HCT116 (cell line): ENCODE measurements around the gene HNMT. TPM values are rescaled to one million over a fixed set of nuclear protein-coding genes. Genes with fewer than 3 reads are reported as not detected.

ENCODE experiments used
- ATAC-seq: fragments of 200-7000 bp; cut with Tn5 transposase; 2 replicates; pipeline ENCODE4 v1.9.1; 2020; ENCODE audit warnings: mild to moderate bottlenecking, moderate library complexity
- BruUV-seq: library from RNA; stranded (reverse); fragments of 400-500 nt; replicated peaks from 2 replicates; lab custom pipeline; 2021; lab: Mats Ljungman, UMichigan
- CTCF ChIA-PET: fragments of 300-600 bp; sonication (Branson Sonifier 250); formaldehyde crosslinking; loops from one replicate; lab custom pipeline; 2021; ENCODE audit warnings: antibody characterized with exemption; lab: Charles Lee
- POLR2A ChIA-PET: fragments of 300-600, 350-600 bp; sonication (Branson Sonifier 250); formaldehyde crosslinking; loops from one replicate; lab custom pipeline; 2021; ENCODE audit warnings: antibody characterized with exemption; lab: Charles Lee
- RAD21 ChIA-PET, 2 experiments: fragments of 300-600 bp; sonication (Branson Sonifier 250); formaldehyde crosslinking; loops; one replicate each; lab custom pipeline; 2023; ENCODE audit warnings: low total read pairs in 2 of 2; ENCODE audit not compliant: uncharacterized antibody in 2 of 2, unreplicated experiment in 2 of 2, low non-redundant PET in 1 of 2; lab: Charles Lee
- DNase-seq: peaks from one replicate; pipeline ENCODE4 v3.0.0-alpha.2; 2010; ENCODE audit warnings: low read depth, low spot score
- H2AFZ ChIP-seq: fragments of 200-600 bp; shearing (Covaris generic), sonication (generic); 2 replicates; pipeline ENCODE4 v1.6.1; 2017; ENCODE audit warnings: low read depth, mixed run types, mixed read lengths, antibody characterized with exemption, low read length; ENCODE audit not compliant: poor library complexity, severe bottlenecking
- H3K27ac ChIP-seq: 2 replicates; pipeline ENCODE4 v1.5.1; 2012; ENCODE audit warnings: low read depth, low read length
- H3K27me3 ChIP-seq: fragments of 200-600 bp; sonication (generic); 2 replicates; pipeline ENCODE4 v1.6.1; 2016; ENCODE audit warnings: mixed run types, low read length, mixed read lengths; ENCODE audit not compliant: insufficient read depth
- H3K36me3 ChIP-seq, 2 experiments: fragments of 200-500 bp in 1 of 2; fragments of 200-600 bp in 1 of 2; sonication (Bioruptor generic) in 1 of 2; sonication (generic) in 1 of 2; 2 replicates each; pipeline versions ENCODE4 v1.5.1 to v1.6.1; 2014 to 2016; ENCODE audit warnings: low read length in 2 of 2, inconsistent platforms in 1 of 2, mixed read lengths in 1 of 2, mixed run types in 1 of 2; ENCODE audit not compliant: insufficient read depth in 2 of 2, control insufficient read depth in 1 of 2
- H3K4me1 ChIP-seq, 2 experiments: fragments of 200-600 bp in 1 of 2; sonication (generic) in 1 of 2; 2 replicates each; pipeline versions ENCODE4 v1.5.1 to v1.6.1; 2012 to 2017; ENCODE audit warnings: low read length in 2 of 2, inconsistent platforms in 1 of 2, mild to moderate bottlenecking in 1 of 2, mixed read lengths in 1 of 2, mixed run types in 1 of 2, moderate library complexity in 1 of 2; ENCODE audit not compliant: insufficient read depth in 2 of 2, control insufficient read depth in 1 of 2
- H3K4me2 ChIP-seq: fragments of 200-600 bp; sonication (generic); 2 replicates; pipeline ENCODE4 v1.6.1; 2017; ENCODE audit warnings: mixed run types, low read length, mixed read lengths
- H3K4me3 ChIP-seq, 2 experiments: fragments of 200-600 bp in 1 of 2; sonication (generic) in 1 of 2; replicated peaks in 1 of 2; 2 replicates each; pipeline ENCODE4 v1.5.1; 2011 to 2016; ENCODE audit warnings: low read length in 2 of 2, control low read depth in 1 of 2, low read depth in 1 of 2, mild to moderate bottlenecking in 1 of 2, mixed read lengths in 1 of 2, mixed run types in 1 of 2
- H3K79me2 ChIP-seq: fragments of 200-600 bp; sonication (generic); 2 replicates; pipeline ENCODE4 v1.6.1; 2017; ENCODE audit warnings: mild to moderate bottlenecking, mixed run types, low read length, moderate library complexity, mixed read lengths; ENCODE audit not compliant: insufficient read depth
- H3K9ac ChIP-seq: fragments of 200-600 bp; sonication (generic); 2 replicates; pipeline ENCODE4 v1.6.1; 2016; ENCODE audit warnings: low read length, mixed read lengths
- H3K9me2 ChIP-seq: fragments of 200-600 bp; sonication (generic), shearing (Covaris generic); 2 replicates; pipeline ENCODE4 v1.6.1; 2017; ENCODE audit warnings: mixed run types, mild to moderate bottlenecking, moderate library complexity; ENCODE audit not compliant: insufficient read depth
- H3K9me3 ChIP-seq, 2 experiments: fragments of 200-500 bp in 1 of 2; fragments of 200-600 bp in 1 of 2; sonication (Bioruptor generic) in 1 of 2; sonication (generic) in 1 of 2; 2 replicates each; pipeline ENCODE4 v1.6.1; 2014 to 2017; ENCODE audit warnings: low read length in 2 of 2, mixed read lengths in 2 of 2, inconsistent platforms in 1 of 2, low read depth in 1 of 2, mild to moderate bottlenecking in 1 of 2, mixed run types in 1 of 2, moderate library complexity in 1 of 2; ENCODE audit not compliant: control insufficient read depth in 1 of 2, insufficient read depth in 1 of 2
- H4K20me1 ChIP-seq: fragments of 200-600 bp; sonication (generic), shearing (Covaris generic); 2 replicates; pipeline ENCODE4 v1.6.1; 2017; ENCODE audit warnings: mixed run types, mild to moderate bottlenecking, moderate library complexity; ENCODE audit not compliant: insufficient read depth
- ATF3 ChIP-seq: IDR thresholded peaks from 2 replicates; pipeline ENCODE4 v1.6.1; 2012
- CEBPB ChIP-seq: IDR thresholded peaks from 2 replicates; pipeline ENCODE4 v1.6.1; 2012; ENCODE audit warnings: low read depth
- CTCF ChIP-seq, 3 experiments: fragments of 200-600 bp in 1 of 3; sonication (generic) in 1 of 3; IDR thresholded peaks in 2 of 3; conservative IDR thresholded peaks in 1 of 3; 2 replicates each; pipeline ENCODE4 v1.5.1; 2012 to 2017; ENCODE audit warnings: low read depth in 2 of 3, low read length in 2 of 3, antibody characterized with exemption in 1 of 3, borderline replicate concordance in 1 of 3, control low read depth in 1 of 3, mild to moderate bottlenecking in 1 of 3, mixed read lengths in 1 of 3, mixed run types in 1 of 3, moderate library complexity in 1 of 3; ENCODE audit not compliant: insufficient read depth in 1 of 3
- EGR1 ChIP-seq: IDR thresholded peaks from 2 replicates; pipeline ENCODE4 v1.6.1; 2012; ENCODE audit warnings: low read depth
- EZH2phosphoT487 ChIP-seq: fragments of 200-600 bp; IDR thresholded peaks from 2 replicates; pipeline ENCODE4 v1.6.1; 2018; ENCODE audit warnings: antibody characterized with exemption, borderline replicate concordance
- MAX ChIP-seq: IDR thresholded peaks from 2 replicates; pipeline ENCODE4 v1.6.1; 2012
- POLR2A ChIP-seq: IDR thresholded peaks from 2 replicates; pipeline ENCODE4 v1.7.0; 2011; ENCODE audit warnings: borderline replicate concordance; ENCODE audit not compliant: insufficient read depth, insufficient read length; ENCODE audit errors: extremely low read depth
- ZBTB33 ChIP-seq: IDR thresholded peaks from 2 replicates; pipeline ENCODE4 v1.6.1; 2011; ENCODE audit warnings: mild to moderate bottlenecking, low read length, moderate library complexity; ENCODE audit not compliant: insufficient replicate concordance; ENCODE audit errors: extremely low read depth
- intact Hi-C: fragments of 100-400 bp; cut with micrococcal nuclease; formaldehyde crosslinking; loops from 2 replicates; pipeline ENCODE4 v1.10.0; 2022
- total RNA-seq: library from RNA; stranded (reverse); gene quantifications from one replicate; pipeline ENCODE4 v1.2.1, GENCODE V29; 2021; ENCODE audit not compliant: unreplicated experiment

The HNMT gene
- total RNA-seq, 1 experiment from 2014 or later, result not detected

GRCh38 chr2:138040616-138041015 lies 76.3 kb downstream of the HNMT start:
- H3K9me3 ChIP-seq, result no peaks in the 10 kb centered on the region
- TF ChIP-seq CTCF (IDR thresholded peaks at IDR 0.05 in 2 of 3, conservative IDR thresholded peaks at IDR 0.05 in 1 of 3; ENCODE audit: borderline replicate concordance in 1 of 3, insufficient read depth in 1 of 3, low read depth in 2 of 3, low read length in 2 of 3) (no peak), EGR1 (no peak), ATF3 (no peak), EZH2phosphoT487 (no peak), POLR2A (no peak), CEBPB (no peak), ZBTB33 (no peak), MAX (no peak)
- no peaks in the 10 kb centered on the region for H3K79me2 ChIP-seq
- no peaks in the 10 kb centered on the region for H3K9me2 ChIP-seq
- H3K9ac ChIP-seq, result no peak overlapping the region
- H4K20me1 ChIP-seq, result no peaks in the 10 kb centered on the region
- ChIA-PET CTCF (no interaction called here), POLR2A (no interaction called here), RAD21 (no interaction called here)
- H3K36me3 ChIP-seq, result no peaks in the 10 kb centered on the region
- no peak overlapping the region for H2AFZ ChIP-seq
- no peak overlapping the region for H3K4me3 ChIP-seq
- intact Hi-C loops, result no loop called here
- H3K4me2 ChIP-seq, result no peak overlapping the region
- no TSS peak for BruUV-seq
- ATAC-seq (no peak), DNase-seq (no peak)
- H3K4me1 ChIP-seq, result no peaks in the 10 kb centered on the region
- H3K27ac ChIP-seq, result no peak overlapping the region
- no peaks in the 10 kb centered on the region for H3K27me3 ChIP-seq
